K562 (cell line): ENCODE measurements around the gene ARID3B. TPM values are rescaled to one million over a fixed set of nuclear protein-coding genes. Genes with fewer than 3 reads are reported as not detected.
"Not testable (repeated sequence)": the region's sequence is repeated elsewhere in the genome, so short reads cannot be mapped to it uniquely, and the experiment has no call there.

Experiments
- ATAC-seq: fragments of 200-7000 bp; cut with Tn5 transposase; 3 replicates; pipeline ENCODE4 v1.9.1; 2020; ENCODE audit warnings: moderate library complexity
- BruUV-seq: library from RNA; stranded (reverse); fragments of 400-500 nt; replicated peaks from 2 replicates; lab custom pipeline; 2021; lab: Mats Ljungman, UMichigan
- CTCF ChIA-PET: fragments of 300-600 bp; formaldehyde crosslinking; extraction: SDS; loops from one replicate; lab custom pipeline; 2021; ENCODE audit warnings: low intra/inter-chr PET ratio; lab: Yijun Ruan, JAX
- POLR2A ChIA-PET: fragments of 300-600, 350-650 bp; sonication (Branson Sonifier 250); formaldehyde crosslinking; extraction: SDS; loops from one replicate; lab custom pipeline; 2021; ENCODE audit warnings: antibody characterized with exemption, inconsistent platforms; lab: Yijun Ruan, JAX
- DNase-seq, 4 experiments: peaks; one replicate each; pipeline versions ENCODE4 v3.0.0 to v3.0.0-alpha.2; 2011 to 2018; ENCODE audit warnings: low spot score in 3 of 4, mixed read lengths in 3 of 4; ENCODE audit errors: extremely low read depth in 1 of 4
- FAIRE-seq: peaks from 2 replicates; lab custom pipeline; 2011; peaks lifted over from hg19 to GRCh38; lab: Jason Lieb, UNC
- H2AFZ ChIP-seq: 2 replicates; pipeline ENCODE4 v1.6.0; 2011; ENCODE audit warnings: low read depth, low read length, control low read depth, inconsistent platforms
- H3K27ac ChIP-seq: fragments of 200-600 bp; 3 replicates; pipeline ENCODE4 v1.8.0; 2011; ENCODE audit warnings: low read depth, mild to moderate bottlenecking, control low read depth, inconsistent platforms, low read length, moderate library complexity, mixed read lengths; ENCODE audit errors: extremely low read depth
- H3K27me3 ChIP-seq, 2 experiments: fragments of 300-600 bp in 1 of 2; 2 replicates in 1 of 2; 3 replicates in 1 of 2; pipeline versions ENCODE4 v1.6.0 to v1.8.0; 2011; ENCODE audit warnings: inconsistent platforms in 2 of 2, low read length in 2 of 2, mild to moderate bottlenecking in 1 of 2, mixed read lengths in 1 of 2, moderate library complexity in 1 of 2; ENCODE audit not compliant: control insufficient read depth in 2 of 2, insufficient read depth in 2 of 2
- H3K36me3 ChIP-seq: fragments of 300-600 bp; 3 replicates; pipeline ENCODE4 v1.8.0; 2011; ENCODE audit warnings: mild to moderate bottlenecking, low read length, inconsistent platforms; ENCODE audit not compliant: control insufficient read depth, insufficient read depth
- H3K4me1 ChIP-seq, 2 experiments: fragments of 200-600 bp in 1 of 2; replicated peaks in 1 of 2; 2 replicates in 1 of 2; 3 replicates in 1 of 2; pipeline versions ENCODE4 v1.5.1 to v1.8.0; 2011; ENCODE audit warnings: inconsistent platforms in 2 of 2, low read length in 2 of 2, mild to moderate bottlenecking in 1 of 2, mixed read lengths in 1 of 2, moderate library complexity in 1 of 2; ENCODE audit not compliant: control insufficient read depth in 2 of 2, insufficient read depth in 2 of 2
- H3K4me2 ChIP-seq: 2 replicates; pipeline ENCODE4 v1.6.1; 2011; ENCODE audit warnings: low read length, control low read depth, inconsistent platforms, mixed read lengths; ENCODE audit not compliant: insufficient read depth
- H3K4me3 ChIP-seq: fragments of 200-600 bp; sonication (generic), shearing (Covaris generic); 2 replicates; pipeline ENCODE4 v1.5.1; 2016; ENCODE audit warnings: control low read depth, inconsistent platforms
- H3K79me2 ChIP-seq: fragments of 200-600 bp; 3 replicates; pipeline ENCODE4 v1.8.0; 2011; ENCODE audit warnings: low read length, inconsistent platforms; ENCODE audit not compliant: control insufficient read depth, insufficient read depth
- H3K9ac ChIP-seq, 2 experiments: 2 replicates each; pipeline versions ENCODE4 v1.6.0 to v1.6.1; 2011; ENCODE audit warnings: low read depth in 2 of 2, low read length in 2 of 2, control low read depth in 1 of 2, inconsistent platforms in 1 of 2, mild to moderate bottlenecking in 1 of 2, mixed read lengths in 1 of 2; ENCODE audit not compliant: insufficient read depth in 1 of 2
- H3K9me1 ChIP-seq: one replicate; pipeline ENCODE4 v1.6.0; 2011; ENCODE audit warnings: inconsistent platforms, mild to moderate bottlenecking, low read length, moderate library complexity; ENCODE audit not compliant: control insufficient read depth, insufficient read depth
- H3K9me3 ChIP-seq: replicated peaks from 2 replicates; pipeline ENCODE4 v1.5.1; 2011; ENCODE audit warnings: low read depth, low read length, inconsistent platforms; ENCODE audit not compliant: control insufficient read depth, insufficient read depth
- H4K20me1 ChIP-seq: replicated peaks from 2 replicates; pipeline ENCODE4 v1.6.1; 2011; ENCODE audit warnings: low read length, inconsistent platforms, mixed read lengths; ENCODE audit not compliant: control insufficient read depth, insufficient read depth
- KLF10 ChIP-seq: fragments of 250-450 bp; sonication (Bioruptor Pico); IDR thresholded peaks from 2 replicates; pipeline ENCODE4 v1.6.1; 2021; ENCODE audit warnings: matching md5 sums
- WGBS: fragments of 100-300 bp; shearing (Covaris generic); methylation state at CpG from one replicate; pipeline ENCODE4 v1.1.6; 2016; ENCODE audit warnings: low coverage, mixed read lengths; ENCODE audit not compliant: insufficient coverage; ENCODE audit errors: missing lambda C conversion rate; 5-methylcytosine and 5-hydroxymethylcytosine counted together
- in situ Hi-C: fragments of 300-500 bp; cut with MboI; formaldehyde crosslinking; loops from 4 replicates; pipeline ENCODE4 v1.15.0; 2018; ENCODE audit warnings: inconsistent platforms, mixed read lengths
- intact Hi-C: fragments of 100-400 bp; cut with micrococcal nuclease; formaldehyde crosslinking; loops from 2 replicates; pipeline ENCODE4 v1.14.2; 2022
- polyA plus RNA-seq, 8 experiments: library from polyadenylated mRNA; depleted of rRNA in 4 of 8; stranded (reverse) in 5 of 8; unstranded in 3 of 8; fragments of >200 nt; fragmentation: Nextera tagmentation in 2 of 8; fragmentation: Illumina TruSeq in 1 of 8; extraction: Ambion mirVana in 2 of 8; extraction: Trizol in 1 of 8; gene quantifications; 2 replicates each; pipeline versions ENCODE4 v1.2.1 to v1.2.3, GENCODE V29; 2011 to 2014; ENCODE audit warnings: inconsistent platforms in 1 of 8, missing spikeins in 1 of 8
- total RNA-seq, 7 experiments: library from RNA; depleted of rRNA in 6 of 7; stranded (reverse); fragments of >200 nt in 6 of 7; fragmentation: Illumina TruSeq in 2 of 7; extraction: Trizol in 2 of 7; gene quantifications; 2 replicates each; pipeline versions ENCODE4 v1.2.1 to v1.2.3, GENCODE V29; 2011 to 2021; ENCODE audit warnings: low replicate concordance in 1 of 7

Gene ARID3B
- total and polyA plus RNA-seq, 9 of the 15 experiments (the other 6 are each of a cell fraction or from before 2014, with no cell fraction given): 0.32 to 15.1 (median 7.1) TPM

DNA sequence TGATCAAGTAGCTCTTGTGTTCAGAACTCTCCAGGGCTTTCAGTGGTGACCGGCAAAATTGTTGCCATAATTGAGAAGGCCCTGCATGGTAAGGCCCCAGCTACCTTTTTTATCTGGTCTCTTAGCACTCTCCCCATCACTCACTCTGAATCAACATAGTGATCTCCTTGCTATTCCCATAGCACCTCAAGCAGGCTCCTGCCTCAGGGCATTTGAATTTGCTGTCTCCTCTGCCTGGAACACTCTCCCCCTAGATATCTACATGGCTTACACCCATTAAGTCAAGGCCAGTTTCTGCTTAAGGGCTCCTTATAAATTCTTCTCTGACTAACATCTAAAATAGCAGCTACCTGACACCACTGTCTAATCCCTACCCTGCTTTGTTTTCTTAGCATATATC lies 3.3 kb upstream of the ARID3B start:
- BruUV-seq: no TSS peak
- Histone ChIP-seq H3K79me2 (peaks cover 27% of the 10 kb centered on the region), H3K9ac (no peak overlapping the region), H3K27ac (no peak overlapping the region), H3K4me1 (peaks cover 17 to 20% of the 10 kb centered on the region in 2 experiments), H4K20me1 (peaks cover 5% of the 10 kb centered on the region), H3K4me3 (no peak overlapping the region), H3K27me3 (no peaks in the 10 kb centered on the region), H3K4me2 (no peak overlapping the region), H3K9me3 (no peaks in the 10 kb centered on the region), H2AFZ (no peak overlapping the region), H3K36me3 (no peaks in the 10 kb centered on the region), H3K9me1 (no peaks in the 10 kb centered on the region)
- ChIA-PET POLR2A (interaction anchor here (0.5 kb wide), 1 partner anchor 30 kb away, joined by 3 read pairs; no protein-coding TSS in a partner anchor), CTCF (interaction anchor here (0.5 kb wide), 1 partner anchor 660 kb away, joined by 3 read pairs; no protein-coding TSS in a partner anchor)
- 88% methylated on average over 1 of the region's 1 CpG for WGBS
- ATAC-seq (no peak), DNase-seq (no peak), FAIRE-seq (no peak)
- no peak for TF ChIP-seq KLF10 (CRISPR knock-in tag)
- in situ Hi-C loops: no loop called here
- intact Hi-C loops: no loop called here

DNA sequence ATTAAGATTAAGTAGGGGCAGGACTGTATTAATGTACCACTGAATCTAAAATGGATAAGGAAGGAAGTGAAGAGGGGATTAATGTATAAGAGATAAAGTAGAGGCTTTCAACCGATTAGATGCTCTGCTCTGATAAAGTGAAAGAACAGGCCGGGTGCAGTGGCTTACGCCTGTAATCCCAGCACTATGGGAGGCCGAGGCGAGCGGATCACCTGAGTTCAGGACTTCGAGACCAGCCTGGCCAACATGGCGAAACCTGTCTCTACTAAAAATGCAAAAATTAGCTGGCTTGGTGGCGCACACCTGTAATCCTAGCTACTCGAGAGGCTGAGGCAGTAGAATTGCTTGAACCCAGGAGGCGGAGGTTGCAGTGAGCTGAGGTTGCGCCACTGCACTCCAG lies 1.5 kb upstream of the ARID3B start:
- FAIRE-seq, H3K27me3 ChIP-seq, BruUV-seq, H3K9me1 ChIP-seq, CTCF ChIA-PET, H3K9ac ChIP-seq, H3K27ac ChIP-seq, H3K36me3 ChIP-seq, in situ Hi-C loops, H3K4me3 ChIP-seq, H2AFZ ChIP-seq, H3K9me3 ChIP-seq, ATAC-seq, intact Hi-C loops, DNase-seq: not testable (repeated sequence)
- H3K79me2 ChIP-seq: peaks cover 33% of the 10 kb centered on the region
- 93% methylated on average over 12 of the region's 12 CpGs for WGBS
- peaks cover 13% of the 10 kb centered on the region for H4K20me1 ChIP-seq
- H3K4me2 ChIP-seq: 0 out of 2 replicates have a peak overlapping the region, but pooled peaks have one; percentile 98
- POLR2A ChIA-PET: interaction anchor here (0.7 to 1.0 kb wide), 2 partner anchors 9 to 78 kb away, joined by 3 to 4 read pairs; no protein-coding TSS in a partner anchor
- H3K4me1 ChIP-seq: peaks cover 17 to 27% of the 10 kb centered on the region in 2 experiments
